GM23248 (cell line): ENCODE results near the gene TM9SF2.

Experiments
- EZH2 ChIP-seq: fragments of 200-600 bp; sonication (generic); IDR thresholded peaks from 2 replicates; pipeline ENCODE4 v1.6.1; 2018; ENCODE audit warnings: antibody characterized with exemption, mild to moderate bottlenecking; ENCODE audit not compliant: insufficient read depth, poor library complexity, severe bottlenecking
- EZH2phosphoT487 ChIP-seq: fragments of 200-600 bp; sonication (generic); IDR thresholded peaks from 2 replicates; pipeline ENCODE4 v1.6.1; 2018; ENCODE audit warnings: antibody characterized with exemption, moderate library complexity, mild to moderate bottlenecking, low read depth; ENCODE audit not compliant: insufficient read depth

DNA sequence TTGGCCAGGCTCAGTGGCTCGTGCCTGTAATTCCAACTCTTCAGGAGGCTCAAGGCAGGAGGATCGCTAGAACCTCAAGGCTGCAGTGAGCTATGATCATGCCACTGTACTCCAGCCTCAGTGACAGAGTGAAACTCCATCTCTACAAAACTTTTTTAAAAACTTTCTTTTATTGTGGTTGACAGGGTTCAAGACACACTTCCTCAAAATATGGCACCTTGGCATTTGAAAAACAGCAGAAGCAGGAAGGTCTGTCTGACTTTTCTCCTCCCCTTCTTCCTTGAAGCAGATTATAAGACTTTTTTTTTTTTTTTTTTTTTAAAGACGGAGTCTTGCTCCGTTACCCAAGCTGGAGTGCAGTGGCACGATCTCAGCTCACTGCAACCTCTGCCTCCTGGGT, 100.3 kb downstream of the TM9SF2 start:
- TF ChIP-seq EZH2 (no peak), EZH2phosphoT487 (no peak)
